Measurements from ENCODE around the gene SAA2.

GRCh38 chr11:18235394-18236334 lies 12.8 kb downstream of the SAA2 start:
- TF ChIP-seq EZH2 (IDR thresholded peaks at IDR 0.05; ENCODE audit: insufficient read depth, poor library complexity, severe bottlenecking) (no peak), EZH2phosphoT487 (IDR thresholded peaks at IDR 0.05; ENCODE audit: insufficient read depth, low read depth) (no peak)

All from GM23248 (cell line).